Measurements from ENCODE around the gene AR.
"Not testable (repeated sequence)": the region's sequence is repeated elsewhere in the genome, so short reads cannot be mapped to it uniquely, and the experiment has no call there.

AR gene

DNA sequence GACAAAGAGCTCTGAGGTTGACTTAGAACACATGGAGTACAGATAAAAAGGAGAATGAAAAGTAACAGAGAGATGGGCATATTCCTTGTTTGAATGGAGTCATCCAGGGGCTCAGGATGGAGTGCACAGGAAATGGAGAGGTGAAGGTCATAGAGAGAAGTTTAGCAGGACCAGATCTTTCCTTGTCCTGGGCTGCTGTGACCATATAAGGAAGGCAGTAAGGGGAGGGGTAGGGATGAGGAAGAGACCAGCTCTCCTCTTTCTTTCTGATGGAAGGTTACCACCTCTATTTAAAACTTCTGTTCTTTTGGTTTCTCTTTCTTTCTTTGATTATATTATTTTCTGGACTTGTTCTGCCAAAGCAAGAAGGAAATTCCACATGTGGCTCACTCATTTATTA lies 27.0 kb downstream of the AR start:
- FAIRE-seq, result no peak

DNA sequence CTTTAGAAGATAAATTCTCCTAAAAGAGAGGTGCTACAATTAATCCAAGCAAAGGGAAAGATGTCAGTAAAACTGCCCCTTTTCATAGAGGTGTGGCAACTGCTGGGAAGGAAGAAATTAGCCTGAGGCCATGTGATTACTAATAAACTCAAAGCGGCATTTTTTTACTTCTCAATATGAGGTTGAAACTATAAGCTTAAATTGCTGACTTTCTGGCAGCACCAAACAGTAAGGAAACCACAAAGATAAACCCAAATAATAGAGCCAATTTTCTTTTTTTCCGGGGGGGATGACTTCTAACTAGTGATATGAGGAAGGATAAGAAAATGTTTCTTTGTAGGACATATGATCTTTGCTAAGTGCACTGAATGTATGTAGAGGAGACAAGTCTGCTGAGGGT lies 30.9 kb downstream of the AR start:
- FAIRE-seq, result no peak

DNA sequence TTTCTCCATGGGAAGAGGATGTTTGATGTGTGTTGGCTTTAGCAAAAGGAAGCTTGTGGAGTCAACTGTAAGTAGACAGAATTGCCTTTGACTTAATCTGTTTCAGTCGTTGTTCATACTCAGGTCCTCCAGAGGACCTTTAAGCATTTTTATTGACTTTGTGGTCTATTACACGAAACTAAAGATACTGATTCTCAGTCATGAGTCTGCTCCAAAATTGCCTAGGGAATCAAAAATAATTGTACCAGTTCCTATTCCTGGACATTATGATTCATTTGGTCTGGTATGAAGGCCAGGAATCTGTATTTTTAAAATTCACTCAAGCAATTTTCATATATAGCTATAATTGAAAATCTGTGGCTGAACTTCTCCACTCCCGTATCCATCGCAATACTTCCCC lies 38.6 kb downstream of the AR start:
- FAIRE-seq, result no peak

DNA sequence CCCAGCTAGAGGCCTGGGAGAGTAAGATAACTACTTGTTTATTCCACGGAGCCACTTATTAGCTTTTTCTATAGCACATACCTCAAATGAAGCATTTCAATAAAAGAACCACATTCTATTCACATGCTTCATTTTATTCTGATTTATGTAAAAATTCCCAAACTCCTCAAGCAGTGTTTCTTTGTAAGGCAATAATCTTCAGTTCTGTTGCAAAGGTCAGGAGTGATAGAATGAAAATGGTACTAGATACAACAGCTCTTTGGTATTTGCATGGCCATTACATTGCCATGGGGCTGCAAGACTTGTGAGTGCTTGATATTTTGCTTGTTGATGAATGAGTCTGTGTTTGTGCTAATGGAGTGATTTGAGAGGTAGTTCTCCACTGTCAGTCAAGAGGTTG lies 39.4 kb downstream of the AR start:
- FAIRE-seq, result no peak

DNA sequence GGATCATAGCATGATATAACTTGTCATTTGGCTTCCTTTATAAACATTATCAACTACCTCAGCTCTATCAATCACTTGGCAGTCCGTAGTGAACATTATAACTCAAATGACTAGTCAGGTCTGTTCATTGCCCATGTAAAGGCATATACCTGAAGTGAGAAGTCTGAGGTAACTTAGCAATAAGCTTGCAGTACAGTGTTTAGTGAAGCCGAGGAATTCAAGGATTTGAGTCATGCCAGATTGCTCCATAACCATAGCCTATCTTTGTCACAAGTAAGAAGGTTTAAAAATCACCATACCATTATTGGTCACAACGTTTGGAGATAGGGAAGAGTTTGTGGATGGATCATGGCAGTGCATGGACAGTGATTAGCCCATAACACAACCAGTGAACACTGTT lies 41.6 kb downstream of the AR start:
- no peak for FAIRE-seq

DNA sequence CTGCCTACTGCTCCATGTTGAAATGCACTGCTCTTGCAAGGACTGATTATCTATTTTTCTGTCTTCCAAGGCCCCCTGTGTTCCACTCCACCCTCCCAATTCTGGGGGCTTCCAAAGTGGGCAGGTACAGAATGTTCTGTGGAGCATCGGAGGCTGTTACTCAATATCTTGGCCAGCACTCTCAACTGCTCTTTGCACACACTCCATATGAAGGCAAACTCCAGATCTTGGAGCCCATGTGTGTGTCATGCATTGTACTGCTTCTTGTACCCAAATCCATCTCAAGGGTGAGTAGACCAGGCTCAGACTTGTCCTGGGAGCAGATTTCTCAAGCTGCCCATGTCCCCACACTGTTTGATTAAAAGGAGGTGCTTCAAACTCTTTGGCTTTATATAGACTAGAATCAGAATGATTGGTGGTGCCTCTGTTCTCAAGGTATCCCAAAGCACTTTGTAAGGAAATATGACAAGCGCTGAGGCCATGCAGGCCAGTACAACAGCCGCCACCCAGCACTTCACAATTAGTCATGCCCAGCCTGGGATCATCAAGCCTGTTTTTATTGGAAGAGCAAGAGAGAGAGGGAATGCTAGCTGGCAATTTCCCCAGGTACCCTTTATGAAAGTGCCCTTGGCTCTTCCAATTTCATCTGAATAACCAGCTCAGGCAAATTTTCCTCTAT lies 44.3 kb downstream of the AR start:
- FAIRE-seq, result no peak

DNA sequence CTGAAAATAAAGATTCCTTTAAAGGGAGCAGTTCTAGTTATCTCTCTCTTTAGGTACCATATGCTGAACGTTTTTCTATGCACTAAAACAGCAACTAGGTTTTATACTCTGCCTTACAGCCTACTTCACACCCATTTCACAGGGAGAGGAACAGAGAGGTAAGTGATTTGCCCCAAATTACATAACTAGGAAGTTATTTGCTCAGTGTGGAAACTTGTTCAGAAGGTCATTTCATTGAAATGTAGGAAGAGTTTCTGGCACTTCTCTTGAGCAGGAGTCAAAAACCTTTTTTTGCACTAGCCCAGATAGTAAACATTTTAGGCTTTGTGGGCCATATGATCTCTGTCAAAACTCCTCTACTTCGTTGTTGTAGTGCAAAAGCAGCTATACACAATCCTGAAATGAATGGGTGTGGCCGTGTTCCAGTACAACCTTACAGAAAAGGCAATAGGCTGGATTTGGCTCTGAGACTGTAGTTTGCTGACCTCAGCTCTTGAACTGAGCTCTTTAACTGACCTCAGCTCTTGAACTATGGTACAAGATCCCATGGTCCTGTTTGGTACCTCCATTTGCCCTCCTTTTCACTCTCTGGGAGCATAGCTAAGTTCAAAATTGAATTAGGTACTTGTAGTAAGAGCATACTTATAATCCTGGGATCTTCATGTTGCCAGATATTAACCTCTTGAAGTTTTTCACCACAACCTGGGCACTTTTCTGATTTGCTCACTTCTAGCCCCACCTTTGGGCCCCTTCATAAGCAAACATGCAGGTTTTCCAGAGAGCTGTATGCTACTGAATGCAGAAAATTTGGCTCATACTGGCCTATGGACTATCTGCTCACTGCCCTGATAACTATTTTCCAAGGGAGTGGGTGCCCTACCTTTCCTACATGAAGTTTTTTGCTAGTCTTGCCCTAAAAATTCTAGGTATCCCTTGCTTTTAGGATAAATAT lies 53.3 kb downstream of the AR start:
- no peak for FAIRE-seq

DNA sequence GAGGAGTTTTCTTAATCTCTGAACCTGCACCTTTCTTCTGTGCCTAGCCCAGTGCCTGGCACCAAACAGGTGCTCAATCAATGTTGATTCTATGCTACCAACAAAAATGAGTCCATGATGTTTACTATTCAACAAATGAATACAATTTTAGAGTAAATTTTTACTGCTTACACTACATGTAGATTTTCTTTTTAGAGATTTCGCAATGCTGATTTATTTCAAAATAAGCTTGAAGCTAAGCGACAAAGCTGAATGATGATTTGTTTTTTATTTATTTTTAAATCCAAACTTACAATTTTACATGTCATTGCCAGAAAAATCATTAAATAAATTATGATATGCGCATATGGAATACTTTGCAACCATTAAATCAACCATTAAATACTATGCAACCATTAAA lies 55.7 kb downstream of the AR start:
- no peak for FAIRE-seq

DNA sequence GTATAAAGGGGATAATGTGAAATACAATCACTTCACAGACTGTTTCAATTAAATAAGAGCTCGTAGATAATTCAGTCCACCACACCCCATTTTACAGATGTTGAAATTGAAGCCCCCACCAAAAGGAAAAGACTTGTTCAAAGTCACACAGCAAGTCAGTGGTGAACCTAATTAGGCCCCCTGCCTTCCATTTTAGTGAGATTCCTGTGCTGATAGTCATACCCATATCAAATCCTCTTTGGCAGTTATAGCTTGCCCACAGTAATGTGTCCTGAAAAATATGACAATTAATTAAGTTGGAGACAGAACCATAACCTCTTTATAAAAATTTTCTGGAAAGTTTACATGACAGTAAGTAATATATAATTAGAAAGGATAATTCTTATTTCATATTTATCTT lies 58.0 kb downstream of the AR start:
- FAIRE-seq, result no peak

DNA sequence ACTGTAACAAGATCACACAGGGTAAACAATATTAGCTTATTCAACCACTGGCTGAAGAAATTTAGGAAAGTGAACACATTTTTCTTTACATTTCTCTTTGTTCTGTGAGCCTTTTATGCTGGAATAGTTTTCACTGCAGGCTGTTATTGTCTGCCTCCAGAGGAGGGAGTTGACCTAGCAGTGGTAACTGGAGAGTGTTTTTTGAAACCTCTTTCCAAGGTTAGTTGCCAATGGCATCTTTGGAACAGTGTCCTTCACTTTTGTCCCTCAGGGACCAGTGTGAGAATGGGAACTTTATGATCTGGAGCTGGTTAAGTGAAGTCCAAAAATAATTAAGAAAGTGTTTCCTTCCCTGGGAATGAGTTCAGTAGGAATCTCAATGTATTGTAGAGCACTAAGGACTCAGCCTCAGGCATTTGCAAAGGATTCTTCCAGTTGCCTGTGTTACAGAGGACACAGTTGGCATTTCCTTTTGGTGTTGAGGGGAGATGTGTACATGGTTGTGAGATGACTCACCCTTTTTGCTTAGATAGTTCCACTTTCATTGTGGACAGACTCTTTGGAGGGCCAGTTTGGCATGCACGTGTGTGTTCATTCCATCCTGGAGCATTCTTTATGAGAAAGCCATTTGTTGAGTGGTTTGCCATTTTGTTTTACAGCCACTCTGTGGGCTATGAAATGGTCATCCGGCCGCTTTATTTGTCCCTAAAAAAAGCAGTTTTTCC lies 61.3 kb downstream of the AR start:
- no peak for FAIRE-seq

DNA sequence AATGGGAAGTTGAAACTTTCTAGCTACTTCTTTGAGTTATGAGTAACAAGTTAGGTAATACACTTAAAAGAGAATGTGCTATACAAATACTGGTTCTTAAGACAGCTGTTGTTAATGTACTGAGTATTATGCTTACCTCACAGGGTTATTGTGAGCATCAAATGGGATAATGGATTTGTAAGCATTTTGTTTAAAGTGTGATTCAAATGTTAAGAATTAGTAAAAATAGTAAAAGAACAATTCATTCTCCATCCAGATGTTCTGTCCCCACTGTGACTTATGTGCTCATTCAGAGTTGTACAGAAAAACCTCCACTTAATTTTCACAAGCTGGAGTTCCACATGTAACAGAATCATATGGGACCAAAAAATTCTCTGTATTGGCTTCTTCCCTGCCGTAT lies 63.6 kb downstream of the AR start:
- no peak for FAIRE-seq

DNA sequence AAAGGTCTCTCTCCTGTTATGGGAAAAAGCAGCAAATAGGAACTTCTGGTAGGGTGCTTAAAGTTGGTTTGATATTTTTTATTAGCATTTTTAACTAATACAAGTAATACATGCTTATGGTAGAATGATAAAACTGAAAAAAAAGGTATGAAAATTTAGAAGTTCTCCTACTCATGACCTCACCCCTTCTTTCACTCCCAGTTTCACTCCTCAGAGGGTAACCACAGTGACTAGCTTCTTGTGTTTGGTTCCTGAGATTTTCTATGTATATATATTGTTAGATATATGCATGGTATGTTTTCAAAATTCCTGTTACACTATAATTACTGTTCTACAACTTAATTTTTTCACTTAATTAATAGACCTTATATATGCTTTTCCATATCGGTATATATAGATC lies 66.5 kb downstream of the AR start:
- FAIRE-seq, result no peak

DNA sequence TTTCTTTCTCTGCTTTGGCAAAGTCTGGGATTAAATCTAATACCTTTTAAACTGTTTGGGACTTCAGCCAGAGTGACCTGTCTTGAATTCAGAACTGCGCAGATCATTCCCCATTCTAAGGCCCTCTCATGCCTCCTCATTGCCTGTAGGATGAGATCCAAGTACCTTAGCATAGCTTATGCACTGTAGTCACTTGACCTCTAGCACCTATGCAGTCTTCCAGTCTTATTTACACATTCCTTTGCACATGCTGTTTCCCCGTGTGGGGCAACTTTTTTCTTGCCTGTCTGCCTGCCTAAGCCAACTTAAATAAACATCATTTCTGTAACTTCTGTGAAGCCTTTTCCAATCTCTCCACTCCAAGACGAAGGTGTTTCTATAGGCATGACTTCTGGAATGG lies 68.4 kb downstream of the AR start:
- FAIRE-seq, result no peak

DNA sequence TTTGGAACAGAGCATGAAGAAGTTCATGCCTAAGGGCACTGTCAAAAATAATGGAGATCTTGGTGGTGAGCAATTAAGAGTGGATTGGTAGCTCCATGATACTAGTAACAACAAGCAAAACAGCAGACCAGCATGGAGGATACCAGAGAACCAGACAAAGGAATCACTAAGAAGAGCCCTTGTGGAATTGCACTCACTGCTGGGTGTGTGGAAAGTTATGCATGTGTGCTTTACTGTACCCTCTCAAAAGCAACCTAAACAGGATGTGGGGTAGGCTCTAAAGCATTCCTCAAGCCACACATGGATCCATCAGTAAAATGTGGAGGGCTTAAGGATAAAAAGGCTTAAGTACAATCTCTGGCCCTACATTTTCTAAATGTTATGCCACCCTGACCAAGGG lies 69.5 kb downstream of the AR start:
- no peak for FAIRE-seq

DNA sequence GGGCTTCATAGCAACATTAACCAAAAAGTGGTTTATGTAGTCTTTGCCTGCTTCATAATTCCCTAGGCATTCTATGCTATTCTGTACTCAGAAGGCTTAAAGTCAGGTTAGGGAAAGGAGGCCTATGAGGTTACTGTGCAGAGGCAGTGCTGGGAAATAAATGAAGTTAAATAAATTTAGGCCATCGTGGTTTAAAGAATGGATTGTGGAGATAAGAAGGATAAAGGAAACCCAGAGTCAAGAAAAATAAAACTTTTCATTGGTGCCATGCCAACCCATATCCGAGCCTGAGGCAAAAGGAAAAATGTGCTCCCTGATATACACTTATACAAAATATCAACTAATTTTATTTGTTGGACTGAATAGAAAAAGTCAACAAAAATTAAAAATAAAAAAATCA lies 70.2 kb downstream of the AR start:
- FAIRE-seq, result no peak

DNA sequence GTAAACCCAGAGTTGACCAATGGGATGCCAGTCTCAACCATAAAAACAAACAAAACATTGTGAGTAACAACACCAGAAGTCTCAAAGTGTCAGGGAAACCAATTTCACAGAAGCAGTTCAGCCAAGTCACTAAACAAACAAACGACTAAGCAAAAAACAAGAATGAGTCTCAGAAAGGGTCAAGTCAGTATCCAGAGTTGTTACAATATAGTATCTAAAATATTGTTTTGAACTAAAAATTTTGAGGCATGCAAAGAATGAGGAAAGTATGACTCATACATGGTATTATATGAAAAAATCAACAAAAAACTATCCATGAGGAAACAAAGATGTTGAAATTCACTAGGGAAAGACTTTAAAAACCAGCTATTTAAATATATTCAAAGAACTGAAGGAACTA lies 70.6 kb downstream of the AR start:
- no peak for FAIRE-seq

DNA sequence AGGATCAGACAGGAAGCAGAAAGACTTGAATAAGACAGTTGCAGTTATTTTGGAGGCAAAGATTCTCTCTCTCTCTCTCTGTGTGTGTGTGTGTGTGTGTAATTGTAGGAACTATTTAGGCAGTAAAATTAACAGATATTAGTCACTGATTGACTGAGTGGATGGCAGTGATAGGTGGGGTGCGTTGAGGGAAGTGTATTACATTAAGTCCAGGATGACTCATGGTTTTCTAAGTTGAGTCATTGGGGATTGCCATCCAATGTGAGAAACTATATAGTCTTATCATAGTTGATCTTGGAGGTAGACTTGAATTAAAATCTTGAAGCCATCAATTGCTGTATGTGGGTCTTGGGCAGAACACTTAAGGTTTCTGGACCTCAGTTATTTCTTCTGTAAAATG lies 75.4 kb downstream of the AR start:
- FAIRE-seq, result no peak

DNA sequence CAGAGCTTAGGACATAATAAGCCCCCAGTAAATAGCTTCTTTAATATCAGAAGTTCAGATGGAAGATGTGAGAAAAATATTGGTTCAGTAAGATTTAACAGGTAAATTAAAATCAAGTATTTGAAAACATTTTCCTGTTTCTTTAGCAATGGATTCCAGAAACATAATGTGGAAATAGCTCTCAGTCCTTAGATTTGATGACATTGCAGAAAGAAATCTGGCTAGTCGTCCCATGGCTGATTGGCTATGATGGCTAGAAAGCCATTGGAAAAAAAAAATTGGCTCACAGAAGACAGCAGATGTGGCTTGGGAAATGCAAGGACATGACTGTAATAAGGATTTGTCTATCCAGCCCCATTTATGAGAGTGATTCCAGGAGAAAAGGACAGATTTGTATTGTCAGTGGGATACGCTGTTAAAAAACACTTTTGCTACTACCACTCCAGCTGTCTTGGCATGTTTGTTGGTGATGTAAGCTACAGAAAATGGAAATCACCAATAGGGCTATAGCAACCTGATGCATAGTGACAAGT lies 78.3 kb downstream of the AR start:
- no peak for FAIRE-seq

DNA sequence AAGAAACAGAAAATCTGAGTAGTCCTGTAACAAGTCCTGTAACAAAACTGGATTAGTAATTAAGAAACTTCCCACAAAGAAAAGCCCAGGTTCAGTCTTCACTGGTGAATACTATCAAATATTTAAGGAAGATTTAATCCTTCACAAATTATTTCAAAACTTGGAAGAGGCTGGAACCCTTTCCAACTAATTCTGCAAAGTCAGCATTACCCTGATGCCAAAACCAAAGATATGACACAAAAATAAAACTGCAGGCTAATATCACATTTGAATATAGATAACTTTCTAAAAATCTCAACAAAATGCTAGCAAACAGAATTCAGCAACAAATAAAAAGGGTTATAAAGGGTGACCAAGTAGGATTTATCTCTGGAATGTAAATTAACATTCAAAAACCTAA lies 80.5 kb downstream of the AR start:
- FAIRE-seq, result no peak

DNA sequence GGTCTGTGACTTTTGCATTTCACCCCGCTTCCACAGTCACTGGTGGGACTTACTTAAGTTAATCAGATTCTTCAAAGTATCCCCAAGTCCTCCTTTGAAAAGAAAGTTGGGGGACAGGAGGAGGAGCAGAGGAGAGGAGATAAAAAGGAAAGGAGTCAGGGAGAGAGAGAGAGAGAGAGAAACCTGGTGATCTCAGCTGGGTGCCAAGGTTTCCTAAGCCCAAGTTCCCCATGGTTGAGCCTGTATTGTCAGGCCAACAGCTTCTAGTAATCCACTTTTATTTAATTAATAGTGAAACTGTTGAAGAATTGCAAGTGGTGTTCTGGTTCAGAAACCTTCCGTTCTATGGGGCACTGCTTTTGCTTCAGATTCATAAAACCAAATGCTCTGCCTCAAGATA lies 91.6 kb downstream of the AR start:
- no peak for FAIRE-seq

DNA sequence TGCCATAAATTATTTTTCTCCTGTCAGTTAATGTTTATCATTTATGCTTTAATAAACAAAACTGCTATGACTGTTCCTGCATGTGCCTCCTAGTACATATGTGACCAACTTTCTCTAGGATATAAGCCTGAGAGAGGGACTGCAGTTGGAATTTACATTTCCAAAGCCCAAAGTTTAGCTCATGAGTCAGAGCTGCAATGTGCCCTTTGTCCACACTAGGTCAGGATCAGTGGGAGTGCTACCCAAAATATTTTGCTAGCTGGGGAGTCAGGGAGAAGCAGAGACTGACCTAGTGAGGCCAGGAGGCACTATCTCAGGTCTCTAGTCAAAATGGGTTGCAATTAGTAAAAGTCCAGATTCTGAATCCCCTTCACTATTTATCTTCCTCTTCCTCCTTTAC lies 92.7 kb downstream of the AR start:
- no peak for FAIRE-seq

DNA sequence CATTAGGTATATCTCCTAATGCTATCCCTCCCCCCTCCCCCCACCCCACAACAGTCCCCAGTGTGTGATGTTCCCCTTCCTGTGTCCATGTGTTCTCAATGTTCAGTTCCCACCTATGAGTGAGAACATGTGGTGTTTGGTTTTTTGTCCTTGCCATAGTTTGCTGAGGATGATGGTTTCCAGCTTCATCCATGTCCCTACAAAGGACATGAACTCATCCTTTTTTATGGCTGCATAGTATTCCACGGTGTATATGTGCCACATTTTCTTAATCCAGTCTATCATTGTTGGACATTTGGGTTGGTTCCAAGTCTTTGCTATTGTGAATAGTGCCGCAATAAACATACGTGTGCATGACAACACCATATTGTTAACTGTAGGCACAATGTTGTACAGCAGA lies 93.5 kb downstream of the AR start:
- not testable (repeated sequence) for FAIRE-seq

DNA sequence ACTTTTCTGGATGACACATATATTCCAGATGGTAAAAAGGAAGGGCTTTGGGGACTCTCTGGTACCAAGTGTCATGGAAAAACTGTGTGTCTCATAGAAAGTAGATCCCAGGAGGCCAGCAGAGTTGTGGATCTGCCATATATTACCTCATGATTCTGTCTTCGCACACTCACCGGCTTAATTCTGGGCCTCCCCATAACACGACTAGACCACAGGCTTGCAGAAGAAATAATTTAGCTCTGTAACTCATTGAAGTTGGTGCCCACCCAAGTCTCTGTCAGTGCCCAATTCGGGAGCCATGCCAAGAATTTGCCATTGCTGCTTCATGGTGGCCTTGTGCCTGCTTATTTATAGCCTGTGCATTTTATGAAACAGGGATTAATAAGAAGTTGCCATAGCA lies 104.5 kb downstream of the AR start:
- no peak for FAIRE-seq

All from islet of Langerhans (tissue), 1 donor.